PC-3 (cell line): ENCODE measurements around the gene RSL1D1. TPM values are rescaled to one million over a fixed set of nuclear protein-coding genes. Genes with fewer than 3 reads are reported as not detected.

Experiments
- ATAC-seq: fragments of 200-7000 bp; cut with Tn5 transposase; 2 replicates; pipeline ENCODE4 v1.9.1; 2020; ENCODE audit warnings: mild to moderate bottlenecking, moderate library complexity
- BruUV-seq: library from RNA; stranded (reverse); fragments of 400-500 nt; replicated peaks from 2 replicates; lab custom pipeline; 2021; lab: Mats Ljungman, UMichigan
- CTCF ChIA-PET: fragments of 300-600 bp; sonication (Branson Sonifier 250); formaldehyde crosslinking; loops from one replicate; lab custom pipeline; 2022; ENCODE audit warnings: antibody characterized with exemption; lab: Charles Lee
- POLR2A ChIA-PET: fragments of 300-600 bp; sonication (Branson Sonifier 250); formaldehyde crosslinking; loops from one replicate; lab custom pipeline; 2022; ENCODE audit warnings: antibody characterized with exemption; ENCODE audit not compliant: unreplicated experiment; lab: Charles Lee
- DNase-seq: peaks from one replicate; pipeline ENCODE4 v3.0.0-alpha.2; 2015
- H2AFZ ChIP-seq: fragments of 300-600 bp; sonication (generic); 2 replicates; pipeline ENCODE4 v1.6.0; 2016; ENCODE audit warnings: antibody characterized with exemption, low read length
- H3F3A ChIP-seq: fragments of 300-600 bp; sonication (generic); one replicate; pipeline ENCODE4 v1.6.0; 2017; ENCODE audit warnings: antibody characterized with exemption, low read length, control low read depth, mild to moderate bottlenecking; ENCODE audit not compliant: unreplicated experiment
- H3K27ac ChIP-seq: fragments of 300-600 bp; sonication (generic); 2 replicates; pipeline ENCODE4 v1.5.1; 2016; ENCODE audit warnings: mild to moderate bottlenecking, low read length
- H3K27me3 ChIP-seq: fragments of 300-600 bp; sonication (generic); 2 replicates; pipeline ENCODE4 v1.6.1; 2016; ENCODE audit warnings: low read length, mixed read lengths
- H3K36me3 ChIP-seq: fragments of 300-600 bp; sonication (generic); 2 replicates; pipeline ENCODE4 v1.6.1; 2016; ENCODE audit warnings: low read depth, mixed run types, low read length, mixed read lengths
- H3K4me1 ChIP-seq: fragments of 300-600 bp; sonication (generic); 2 replicates; pipeline ENCODE4 v1.5.1; 2016; ENCODE audit warnings: low read length; ENCODE audit not compliant: insufficient read depth
- H3K4me2 ChIP-seq: fragments of 300-600 bp; sonication (generic); 2 replicates; pipeline ENCODE4 v1.6.0; 2016; ENCODE audit warnings: low read length
- H3K4me3 ChIP-seq: fragments of 300-600 bp; sonication (generic); 2 replicates; pipeline ENCODE4 v1.5.1; 2016; ENCODE audit warnings: mild to moderate bottlenecking, low read length, mixed read lengths
- H3K79me2 ChIP-seq: fragments of 300-600 bp; sonication (generic); 2 replicates; pipeline ENCODE4 v1.6.1; 2017; ENCODE audit warnings: low read length, mixed read lengths
- H3K9ac ChIP-seq: fragments of 300-600 bp; sonication (generic); 2 replicates; pipeline ENCODE4 v1.6.0; 2016; ENCODE audit warnings: mild to moderate bottlenecking, low read length
- H3K9me2 ChIP-seq: fragments of 300-600 bp; sonication (generic); replicated peaks from 2 replicates; pipeline ENCODE4 v1.6.1; 2016; ENCODE audit warnings: mixed run types, low read length, mixed read lengths
- H3K9me3 ChIP-seq: fragments of 300-600 bp; sonication (generic); 2 replicates; pipeline ENCODE4 v1.6.1; 2016; ENCODE audit warnings: low read length, mixed read lengths
- H4K20me1 ChIP-seq: fragments of 300-600 bp; sonication (generic); 2 replicates; pipeline ENCODE4 v1.6.1; 2016; ENCODE audit warnings: low read length, mixed read lengths
- CTCF ChIP-seq: fragments of 300-600 bp; sonication (generic); conservative IDR thresholded peaks from 2 replicates; pipeline ENCODE4 v1.5.1; 2017; ENCODE audit warnings: antibody characterized with exemption, low read depth, mild to moderate bottlenecking, low read length
- EZH2 ChIP-seq: fragments of 300-600 bp; sonication (generic); IDR thresholded peaks from one replicate; pipeline ENCODE4 v1.6.1; 2017; ENCODE audit warnings: antibody characterized with exemption, mild to moderate bottlenecking, low read length; ENCODE audit not compliant: unreplicated experiment
- EZH2phosphoT487 ChIP-seq: fragments of 300-600 bp; sonication (generic); IDR thresholded peaks from 2 replicates; pipeline ENCODE4 v1.6.1; 2018; ENCODE audit warnings: mild to moderate bottlenecking, antibody characterized with exemption, low read length, borderline replicate concordance
- intact Hi-C: fragments of 100-400 bp; cut with micrococcal nuclease; formaldehyde crosslinking; loops from 2 replicates; pipeline ENCODE4 v1.9.0; 2023
- total RNA-seq: library from RNA; depleted of rRNA; stranded (reverse); fragments of >200 nt; gene quantifications from 2 replicates; pipeline ENCODE4 v1.2.3, GENCODE V29; 2014

RSL1D1 gene
- total RNA-seq, 1 experiment from 2014 or later, result 75.9 TPM

- no peak overlapping the region for H3K9ac ChIP-seq
- H3K36me3 ChIP-seq, result peaks cover 79% of the 10 kb centered on the region
- H2AFZ ChIP-seq, result no peak overlapping the region
- TF ChIP-seq CTCF (no peak), EZH2 (no peak), EZH2phosphoT487 (no peak)
- ChIA-PET POLR2A (interaction anchor here (0.6 kb wide), 1 partner anchor 10 kb away, joined by 3 read pairs; no protein-coding TSS in a partner anchor), CTCF (interaction anchor here (0.6 kb wide), 1 partner anchor 262 kb away, joined by 3 read pairs; no protein-coding TSS in a partner anchor)
- peaks cover 51% of the 10 kb centered on the region for H3K79me2 ChIP-seq
- no peak overlapping the region for H3K4me2 ChIP-seq
- H4K20me1 ChIP-seq, result peaks cover 35% of the 10 kb centered on the region
- no peaks in the 10 kb centered on the region for H3F3A ChIP-seq
- no peak overlapping the region for H3K4me3 ChIP-seq
- H3K27ac ChIP-seq, result no peak overlapping the region
- H3K9me3 ChIP-seq, result no peaks in the 10 kb centered on the region
- H3K27me3 ChIP-seq, result no peaks in the 10 kb centered on the region
- no peak for DNase-seq
- no peaks in the 10 kb centered on the region for H3K9me2 ChIP-seq
- no TSS peak for BruUV-seq
- no peak for ATAC-seq
- intact Hi-C loops, result no loop called here
- H3K4me1 ChIP-seq, result peaks cover 7% of the 10 kb centered on the region; the same call in 1 of the 2 replicates
Measured at GRCh38 chr16:11844499-11844898, 6.8 kb downstream of the RSL1D1 start.

- Histone ChIP-seq H3K4me1 (0 out of 2 replicates have a peak, but pooled peaks cover 2% of the 10 kb centered on the region), H3K9ac (no peak overlapping the region), H3F3A (no peaks in the 10 kb centered on the region), H4K20me1 (peaks cover 29% of the 10 kb centered on the region), H3K79me2 (peaks cover 44% of the 10 kb centered on the region), H3K9me2 (no peaks in the 10 kb centered on the region), H3K9me3 (no peaks in the 10 kb centered on the region), H3K27me3 (no peaks in the 10 kb centered on the region), H3K27ac (no peak overlapping the region), H3K4me3 (no peak overlapping the region), H3K4me2 (no peak overlapping the region), H2AFZ (no peak overlapping the region), H3K36me3 (peaks cover 79% of the 10 kb centered on the region)
- no TSS peak for BruUV-seq
- intact Hi-C loops, result no loop called here
- ChIA-PET POLR2A (no interaction called here), CTCF (interaction anchor here (0.6 kb wide), 1 partner anchor 261 kb away, joined by 3 read pairs; no protein-coding TSS in a partner anchor)
- TF ChIP-seq EZH2 (no peak), EZH2phosphoT487 (no peak), CTCF (no peak)
- DNase-seq, result no peak
- ATAC-seq, result no peak
Measured at GRCh38 chr16:11843861-11844260, 7.5 kb downstream of the RSL1D1 start.

- no peak overlapping the region for H3K27ac ChIP-seq
- no peak for DNase-seq
- H3K9me2 ChIP-seq, result no peaks in the 10 kb centered on the region
- peaks cover 23% of the 10 kb centered on the region for H4K20me1 ChIP-seq
- no peak for ATAC-seq
- H3K36me3 ChIP-seq, result peaks cover 75% of the 10 kb centered on the region
- BruUV-seq, result no TSS peak
- no peaks in the 10 kb centered on the region for H3K4me1 ChIP-seq
- no peak overlapping the region for H2AFZ ChIP-seq
- no peaks in the 10 kb centered on the region for H3F3A ChIP-seq
- H3K9me3 ChIP-seq, result no peaks in the 10 kb centered on the region
- ChIA-PET POLR2A (no interaction called here), CTCF (no interaction called here)
- no peak overlapping the region for H3K4me2 ChIP-seq
- intact Hi-C loops, result no loop called here
- TF ChIP-seq EZH2phosphoT487 (no peak), EZH2 (no peak), CTCF (no peak)
- no peak overlapping the region for H3K9ac ChIP-seq
- H3K4me3 ChIP-seq, result no peak overlapping the region
- peaks cover 38% of the 10 kb centered on the region for H3K79me2 ChIP-seq
- no peaks in the 10 kb centered on the region for H3K27me3 ChIP-seq
Measured at GRCh38 chr16:11843206-11843605, 8.1 kb downstream of the RSL1D1 start.
